ENCODE results near the gene SPATA19.

Gene SPATA19

GRCh38 chr11:133795088-133795487 lies 50.2 kb downstream of the SPATA19 start:
- no peak overlapping the region for H3K4me3 ChIP-seq (ENCODE audit: low read depth, low read length)

GRCh38 chr11:133794205-133794604 lies 51.1 kb downstream of the SPATA19 start:
- no peak for DNase-seq (ENCODE audit: low read depth)

More at GRCh38 chr11:133795088-133795487, 50.2 kb downstream of the SPATA19 start:
- no peak for DNase-seq (ENCODE audit: low read depth)

GRCh38 chr11:133793271-133794035 lies 51.9 kb downstream of the SPATA19 start:
- DNase-seq (ENCODE audit: low read depth): no peak
- H3K4me3 ChIP-seq (ENCODE audit: low read depth, low read length): no peak overlapping the region

More at GRCh38 chr11:133794205-133794604, 51.1 kb downstream of the SPATA19 start:
- H3K4me3 ChIP-seq (ENCODE audit: low read depth, low read length): no peak overlapping the region

GRCh38 chr11:133790995-133791394 lies 54.3 kb downstream of the SPATA19 start:
- DNase-seq (ENCODE audit: low read depth): no peak
- no peak overlapping the region for H3K4me3 ChIP-seq (ENCODE audit: low read depth, low read length)

Data from skeletal muscle cell (primary cell).